Esophagus squamous epithelium (tissue), 5 donors: Measurements from ENCODE around the gene RPS6KC1. TPM values are rescaled to one million over a fixed set of nuclear protein-coding genes. Genes with fewer than 3 reads are reported as not detected.
"Not testable (repeated sequence)": the region's sequence is repeated elsewhere in the genome, so short reads cannot be mapped to it uniquely, and the experiment has no call there.

Experiments used
- DNase-seq: peaks from one replicate; lab custom pipeline; 2025; lab: John Stamatoyannopoulos, UW
- H3K27ac ChIP-seq, 4 donors: fragments of 200-600 bp; sonication (generic); one replicate each; pipeline ENCODE4 v1.5.1; 2016 to 2019; ENCODE audit warnings: mild to moderate bottlenecking in 1 of 4
- H3K27me3 ChIP-seq, 4 donors: fragments of 200-600 bp; sonication (generic); 1 replicate in 3 of 4; 2 replicates in 1 of 4; pipeline versions ENCODE4 v1.5.1 to v1.6.0; 2017 to 2021; ENCODE audit warnings: antibody characterized with exemption in 1 of 4
- H3K36me3 ChIP-seq, 3 donors: fragments of 200-600 bp; sonication (generic); one replicate each; pipeline ENCODE4 v1.5.1; 2016 to 2019
- H3K4me1 ChIP-seq, 3 donors: fragments of 200-600 bp; sonication (generic); one replicate each; pipeline ENCODE4 v1.5.1; 2017 to 2019
- H3K4me3 ChIP-seq, 4 donors: fragments of 200-600 bp; sonication (generic); 1 replicate in 3 of 4; 2 replicates in 1 of 4; pipeline ENCODE4 v1.5.1; 2016 to 2019; ENCODE audit warnings: mild to moderate bottlenecking in 2 of 4, moderate library complexity in 1 of 4
- H3K9me3 ChIP-seq, 3 donors: fragments of 200-600 bp; sonication (generic); one replicate each; pipeline ENCODE4 v1.5.1; 2016 to 2019
- CTCF ChIP-seq, 6 experiments: fragments of 450-650 bp in 4 of 6; fragments of 200-600 bp in 2 of 6; sonication (generic) in 2 of 6; IDR thresholded peaks; one replicate each; pipeline ENCODE4 v1.5.1; 2016 to 2019; ENCODE audit warnings: antibody characterized with exemption in 6 of 6, mild to moderate bottlenecking in 4 of 6, moderate library complexity in 4 of 6
- POLR2A ChIP-seq, 4 donors: fragments of 450-650 bp; IDR thresholded peaks; one replicate each; pipeline ENCODE4 v1.6.1; 2017; ENCODE audit warnings: antibody characterized with exemption in 4 of 4, mild to moderate bottlenecking in 4 of 4, moderate library complexity in 3 of 4
- WGBS, 2 donors: methylation state at CpG; one replicate each; pipeline ENCODE4 v1.1.5; 2018; 5-methylcytosine and 5-hydroxymethylcytosine counted together
- intact Hi-C: fragments of 100-400 bp; cut with DNase I; formaldehyde crosslinking; loops from one replicate; pipeline ENCODE4 v1.15.0; 2022
- total RNA-seq, 4 donors: library from RNA; depleted of rRNA; stranded (reverse); fragments of >200 nt; gene quantifications; one replicate each; pipeline ENCODE4 v1.1.0, GENCODE V29; 2016
- donor health status: DM: yes; HTN: yes; CAD: no.

The RPS6KC1 gene
- total RNA-seq, 4 donors from 2014 or later: 7.4 to 16.8 (median 13.7) TPM

GRCh38 chr1:213135572-213135971 is 84.5 kb downstream of the RPS6KC1 start:
- Histone ChIP-seq H3K9me3 (no peaks in the 10 kb centered on the region), H3K27me3 (no peaks in the 10 kb centered on the region), H3K4me1 (no peaks in the 10 kb centered on the region), H3K36me3 (no peaks in the 10 kb centered on the region), H3K4me3 (no peak overlapping the region), H3K27ac (no peak overlapping the region)
- DNase-seq: no peak
- no peak for TF ChIP-seq CTCF (IDR thresholded peaks at IDR 0.05)
- no peak for TF ChIP-seq POLR2A (IDR thresholded peaks at IDR 0.05)
- intact Hi-C loops: no loop called here

- 83 to 86% methylated on average over 5 of the region's 5 CpGs for WGBS, 2 donors
- TF ChIP-seq POLR2A (IDR thresholded peaks at IDR 0.05) (no peak), CTCF (IDR thresholded peaks at IDR 0.05) (no peak)
Observed at GRCh38 chr1:213136190-213136917, 85.3 kb downstream of the RPS6KC1 start.

GRCh38 chr1:213138391-213138790 is 87.3 kb downstream of the RPS6KC1 start:
- H3K27me3 ChIP-seq: no peaks in the 10 kb centered on the region
- no peaks in the 10 kb centered on the region for H3K36me3 ChIP-seq
- 74 to 82% methylated on average over 4 of the region's 4 CpGs for WGBS, 2 donors
- TF ChIP-seq POLR2A (IDR thresholded peaks at IDR 0.05): no peak
- no peak for TF ChIP-seq CTCF (IDR thresholded peaks at IDR 0.05)
- H3K4me3 ChIP-seq: no peak overlapping the region
- intact Hi-C loops: no loop called here
- DNase-seq: no peak
- no peaks in the 10 kb centered on the region for H3K9me3 ChIP-seq
- no peaks in the 10 kb centered on the region for H3K4me1 ChIP-seq
- no peak overlapping the region for H3K27ac ChIP-seq

More at GRCh38 chr1:213136190-213136917, 85.3 kb downstream of the RPS6KC1 start:
- Histone ChIP-seq H3K4me1 (no peaks in the 10 kb centered on the region), H3K9me3 (no peaks in the 10 kb centered on the region), H3K36me3 (no peaks in the 10 kb centered on the region), H3K27me3 (no peaks in the 10 kb centered on the region), H3K4me3 (no peak overlapping the region), H3K27ac (no peak overlapping the region)
- intact Hi-C loops: no loop called here
- DNase-seq: no peak

- no peak for TF ChIP-seq POLR2A (IDR thresholded peaks at IDR 0.05)
- no peak for TF ChIP-seq CTCF (IDR thresholded peaks at IDR 0.05)
- H3K27me3 ChIP-seq: no peaks in the 10 kb centered on the region
- no peaks in the 10 kb centered on the region for H3K9me3 ChIP-seq
- WGBS, 2 donors: 85 to 94% methylated on average over 1 of the region's 1 CpG
- H3K4me1 ChIP-seq: no peaks in the 10 kb centered on the region
- H3K36me3 ChIP-seq: no peaks in the 10 kb centered on the region
- H3K27ac ChIP-seq: no peak overlapping the region
- H3K4me3 ChIP-seq: no peak overlapping the region
- no peak for DNase-seq
- intact Hi-C loops: no loop called here
Observed at GRCh38 chr1:213138892-213139291, 87.9 kb downstream of the RPS6KC1 start.

- Histone ChIP-seq H3K9me3 (no peaks in the 10 kb centered on the region), H3K36me3 (no peaks in the 10 kb centered on the region), H3K27ac (no peak overlapping the region), H3K27me3 (no peaks in the 10 kb centered on the region), H3K4me1 (no peaks in the 10 kb centered on the region), H3K4me3 (no peak overlapping the region)
- DNase-seq: no peak
- intact Hi-C loops: no loop called here
- WGBS, 2 donors: 88 to 94% methylated on average over 2 of the region's 2 CpGs
- no peak for TF ChIP-seq POLR2A (IDR thresholded peaks at IDR 0.05)
- TF ChIP-seq CTCF (IDR thresholded peaks at IDR 0.05): no peak
Observed at GRCh38 chr1:213148905-213149304, 97.9 kb downstream of the RPS6KC1 start.

GRCh38 chr1:213150090-213150489 is 99.0 kb downstream of the RPS6KC1 start:
- no CpG with 5 or more reads among the region's 2 CpGs for WGBS, 2 donors
- H3K27me3 ChIP-seq, H3K4me3 ChIP-seq, intact Hi-C loops, DNase-seq, H3K36me3 ChIP-seq, H3K9me3 ChIP-seq, H3K4me1 ChIP-seq, H3K27ac ChIP-seq: not testable (repeated sequence)
